IMR-90 (cell line): Measurements from ENCODE around the gene RPTOR.

Experiments used
- CTCF ChIP-seq: conservative IDR thresholded peaks from 2 replicates; pipeline ENCODE4 v1.5.1; 2012; ENCODE audit warnings: mild to moderate bottlenecking, low read depth, low read length, improper control_type of control experiment
- MXI1 ChIP-seq: IDR thresholded peaks from 2 replicates; pipeline ENCODE4 v1.6.1; 2012; ENCODE audit warnings: low read depth, mild to moderate bottlenecking, low read length, moderate library complexity, borderline replicate concordance
- POLR2A ChIP-seq: IDR thresholded peaks from 2 replicates; pipeline ENCODE4 v1.6.1; 2012; ENCODE audit warnings: mild to moderate bottlenecking, low read depth, low read length
- RAD21 ChIP-seq: IDR thresholded peaks from 2 replicates; pipeline ENCODE4 v1.6.1; 2012; ENCODE audit warnings: low read length, improper control_type of control experiment
- RFX5 ChIP-seq: IDR thresholded peaks from 2 replicates; pipeline ENCODE4 v1.8.0; 2012; ENCODE audit warnings: low read depth, mild to moderate bottlenecking, low read length, moderate library complexity
- USF2 ChIP-seq: fragments of 150-350 bp; IDR thresholded peaks from 2 replicates; pipeline ENCODE4 v1.6.1; 2017; ENCODE audit warnings: mild to moderate bottlenecking, antibody characterized with exemption, low read length, low read depth

DNA sequence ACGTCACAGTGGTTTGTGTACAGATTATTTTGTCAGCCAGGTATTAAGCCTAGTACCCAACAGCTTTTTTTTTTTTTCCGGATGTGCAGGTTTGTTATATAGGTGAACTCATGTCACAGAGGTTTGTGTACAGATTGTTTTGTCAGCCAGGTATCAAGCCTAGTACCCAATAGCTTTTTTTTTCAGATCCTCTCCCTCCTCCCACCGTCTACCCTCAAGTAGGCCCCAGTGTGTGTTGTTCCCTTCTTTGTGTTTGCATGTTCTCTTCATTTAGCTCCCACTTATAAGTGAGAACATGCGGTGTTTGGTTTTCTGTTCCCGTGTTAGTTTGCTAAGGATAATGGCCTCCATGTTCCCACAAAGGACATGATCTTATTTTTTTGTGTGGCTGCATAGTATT is 19.9 kb downstream of the RPTOR start:
- TF ChIP-seq CTCF: no peak
- TF ChIP-seq POLR2A: no peak
- TF ChIP-seq RFX5: no peak
- TF ChIP-seq USF2: no peak
- TF ChIP-seq MXI1: no peak
- TF ChIP-seq RAD21: no peak
